Activated naive CD4-positive, alpha-beta T cell treated with anti-CD3 and anti-CD28 coated beads, Interleukin-2, amount 10 ng/mL, durations not matched to agents 7 days and 5 days (primary cell): Measurements from ENCODE around the gene NPTXR.

Experiments used
- CTCF ChIA-PET: fragments of 350-600 bp; sonication (Branson Sonifier 250); formaldehyde crosslinking; loops from one replicate; lab custom pipeline; 2021; ENCODE audit warnings: antibody characterized with exemption; lab: Charles Lee
- DNase-seq: peaks from one replicate; pipeline ENCODE4 v3.0.0-alpha.2; 2020
- H3K27ac Mint-ChIP-seq: one replicate; pipeline ENCODE4 v1.8.0; 2021; ENCODE audit warnings: mild to moderate bottlenecking, moderate library complexity, mixed read lengths
- H3K27me3 Mint-ChIP-seq: one replicate; pipeline ENCODE4 v1.8.0; 2021; ENCODE audit warnings: mild to moderate bottlenecking, mixed read lengths
- H3K36me3 Mint-ChIP-seq: one replicate; pipeline ENCODE4 v1.8.0; 2021; ENCODE audit warnings: mixed read lengths
- H3K4me1 Mint-ChIP-seq: one replicate; pipeline ENCODE4 v1.8.0; 2021; ENCODE audit warnings: mixed read lengths
- H3K4me3 Mint-ChIP-seq: one replicate; pipeline ENCODE4 v1.8.0; 2021; ENCODE audit warnings: mild to moderate bottlenecking, moderate library complexity, mixed read lengths
- H3K9me3 Mint-ChIP-seq: one replicate; pipeline ENCODE4 v1.8.0; 2021; ENCODE audit warnings: mixed read lengths

NPTXR gene

DNA sequence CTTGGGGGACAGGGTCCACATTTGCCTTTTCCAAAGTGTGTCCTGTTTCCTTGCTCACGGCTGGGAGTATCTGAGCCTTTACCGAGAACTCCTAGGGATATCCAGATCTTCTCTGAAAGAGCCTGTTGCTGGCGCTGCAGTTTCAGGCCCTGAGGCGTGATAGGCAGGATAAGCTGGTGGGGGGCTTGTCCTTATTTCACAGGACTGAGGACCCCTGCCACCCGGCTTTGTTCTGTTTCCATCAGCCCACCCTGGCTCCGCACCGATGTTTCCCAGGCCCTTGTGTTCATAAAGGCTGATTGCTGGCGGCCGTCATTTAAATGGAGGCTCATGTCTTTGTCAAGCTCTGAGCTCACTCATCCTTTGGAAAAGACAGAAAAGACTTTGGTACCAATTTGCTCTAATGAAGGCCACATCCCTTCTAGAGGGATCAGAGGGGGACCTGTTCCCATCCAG, 9.4 kb upstream of the NPTXR start:
- no peak overlapping the region for H3K4me3 Mint-ChIP-seq
- H3K4me1 Mint-ChIP-seq, result no peaks in the 10 kb centered on the region
- no peaks in the 10 kb centered on the region for H3K36me3 Mint-ChIP-seq
- H3K9me3 Mint-ChIP-seq, result no peaks in the 10 kb centered on the region
- CTCF ChIA-PET, result interaction anchor here (1.0 to 3.0 kb wide), 4 partner anchors 9 to 118 kb away, joined by 3 to 11 read pairs (median 3); no protein-coding TSS in a partner anchor
- H3K27ac Mint-ChIP-seq, result no peak overlapping the region
- H3K27me3 Mint-ChIP-seq, result peaks cover 61% of the 10 kb centered on the region
- no peak for DNase-seq

GRCh38 chr22:38852522-38852921, 8.7 kb upstream of the NPTXR start:
- peaks cover 61% of the 10 kb centered on the region for H3K27me3 Mint-ChIP-seq

DNA sequence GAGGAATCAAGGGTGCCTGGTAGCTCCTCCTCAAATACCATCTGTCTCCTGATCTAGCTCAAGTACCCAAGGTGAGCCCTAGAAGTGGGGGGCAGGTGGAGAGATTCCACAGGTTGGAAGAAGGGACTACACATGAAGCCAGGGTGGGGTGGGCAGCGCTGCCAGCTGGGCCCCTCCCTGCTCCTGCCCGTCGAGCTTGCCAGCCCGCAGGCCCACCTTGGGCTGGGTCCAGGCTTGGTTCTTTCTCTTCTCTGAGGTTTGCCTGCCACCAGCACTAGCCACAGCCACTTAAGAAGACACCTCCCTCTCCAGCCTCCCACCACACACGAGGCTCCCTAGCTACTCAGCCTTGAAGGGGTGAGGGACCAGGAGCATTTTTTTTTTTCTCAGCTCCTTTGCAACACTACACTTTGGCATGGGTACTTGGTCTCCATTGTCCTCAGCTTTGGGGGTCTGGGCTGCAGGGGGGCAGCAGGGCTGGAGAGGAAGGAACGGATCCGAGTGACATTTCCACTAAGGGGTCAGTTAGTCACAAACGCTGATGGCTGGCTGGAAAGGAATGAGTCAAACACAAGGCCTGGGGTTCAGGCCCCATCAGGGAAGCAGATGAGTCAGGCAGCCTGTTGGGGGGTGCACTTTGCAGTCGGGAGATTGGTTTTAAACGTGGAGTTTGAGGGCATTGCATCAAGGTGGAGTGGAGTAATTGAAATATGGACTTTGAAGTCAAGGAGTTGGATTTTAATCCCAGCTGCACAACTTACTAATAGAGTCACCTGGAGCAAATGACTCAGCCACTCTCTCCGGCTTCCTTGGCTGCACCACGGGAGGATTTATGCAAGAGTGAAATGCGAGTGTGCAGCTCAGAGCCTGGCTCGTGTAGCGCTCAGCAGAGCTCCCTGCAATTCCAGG, 7.4 kb upstream of the NPTXR start:
- DNase-seq, result no peak
- no peak overlapping the region for H3K4me3 Mint-ChIP-seq
- no peaks in the 10 kb centered on the region for H3K36me3 Mint-ChIP-seq
- H3K27me3 Mint-ChIP-seq, result peaks cover 72% of the 10 kb centered on the region
- H3K4me1 Mint-ChIP-seq, result no peaks in the 10 kb centered on the region
- no peak overlapping the region for H3K27ac Mint-ChIP-seq
- CTCF ChIA-PET, result interaction anchor here (1.2 to 1.4 kb wide), 2 partner anchors 18 to 19 kb away, joined by 3 to 4 read pairs; no protein-coding TSS in a partner anchor
- H3K9me3 Mint-ChIP-seq, result no peaks in the 10 kb centered on the region

More at GRCh38 chr22:38852522-38852921, 8.7 kb upstream of the NPTXR start:
- Mint-ChIP-seq H3K4me3 (no peak overlapping the region), H3K9me3 (no peaks in the 10 kb centered on the region), H3K4me1 (no peaks in the 10 kb centered on the region), H3K36me3 (no peaks in the 10 kb centered on the region), H3K27ac (no peak overlapping the region)
- DNase-seq, result no peak
- CTCF ChIA-PET, result interaction anchor here (1.0 to 3.0 kb wide), 2 partner anchors 9 to 17 kb away, joined by 3 to 11 read pairs; no protein-coding TSS in a partner anchor

GRCh38 chr22:38850399-38850798, 6.6 kb upstream of the NPTXR start:
- Mint-ChIP-seq H3K36me3 (no peaks in the 10 kb centered on the region), H3K4me1 (no peaks in the 10 kb centered on the region), H3K9me3 (no peaks in the 10 kb centered on the region), H3K27me3 (peaks cover 79% of the 10 kb centered on the region), H3K27ac (no peak overlapping the region), H3K4me3 (no peak overlapping the region)
- no peak for DNase-seq
- CTCF ChIA-PET, result interaction anchor here (1.2 to 1.4 kb wide), 2 partner anchors 19 to 20 kb away, joined by 3 to 4 read pairs; no protein-coding TSS in a partner anchor

DNA sequence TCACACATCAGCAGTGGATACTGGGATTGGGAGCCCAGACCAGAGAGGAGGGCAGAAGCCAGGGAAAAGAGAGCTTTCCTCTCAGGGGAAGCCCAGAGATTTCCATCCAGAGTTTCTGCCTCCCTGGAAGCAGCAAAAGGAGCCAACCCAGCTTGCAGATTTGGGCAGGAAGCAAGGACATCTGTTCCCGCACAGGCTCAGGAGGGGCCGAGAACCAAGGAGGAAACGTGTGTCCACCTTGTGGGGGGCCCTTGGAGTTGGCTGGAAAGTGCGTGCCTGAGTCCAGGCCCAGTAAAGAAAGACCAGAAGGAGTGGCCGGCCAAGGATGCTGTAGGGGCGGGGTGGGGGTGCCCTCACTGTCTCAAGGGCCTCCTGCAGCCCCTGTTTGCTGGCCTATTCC, 6.0 kb upstream of the NPTXR start:
- no peaks in the 10 kb centered on the region for H3K36me3 Mint-ChIP-seq
- CTCF ChIA-PET, result no interaction called here
- H3K27ac Mint-ChIP-seq, result no peak overlapping the region
- H3K9me3 Mint-ChIP-seq, result no peaks in the 10 kb centered on the region
- H3K4me3 Mint-ChIP-seq, result no peak overlapping the region
- H3K27me3 Mint-ChIP-seq, result peaks cover 85% of the 10 kb centered on the region
- DNase-seq, result no peak
- no peaks in the 10 kb centered on the region for H3K4me1 Mint-ChIP-seq

DNA sequence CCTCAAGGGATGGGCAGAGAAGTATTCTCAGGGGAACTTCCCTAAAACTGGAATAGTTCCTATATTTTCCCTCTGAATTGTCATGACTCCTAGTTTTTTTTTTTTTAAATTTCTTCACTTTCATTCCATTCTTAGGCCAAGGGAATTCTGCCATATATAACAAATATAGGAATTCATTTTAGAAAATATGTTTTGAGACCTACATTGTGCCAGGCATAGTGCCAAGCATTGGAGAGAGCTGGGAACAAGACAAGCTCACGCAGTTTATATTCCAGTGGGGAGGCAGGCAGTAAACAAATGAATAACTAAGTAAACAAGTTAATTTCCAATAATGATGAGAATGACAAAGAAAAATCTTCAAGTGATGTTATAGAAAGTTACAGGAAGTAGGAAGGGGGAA, 2.6 kb upstream of the NPTXR start:
- no peak overlapping the region for H3K27ac Mint-ChIP-seq
- H3K36me3 Mint-ChIP-seq, result no peaks in the 10 kb centered on the region
- CTCF ChIA-PET, result interaction anchor here (0.6 to 1.3 kb wide), 2 partner anchors 24 to 485 kb away, joined by 3 to 6 read pairs; no protein-coding TSS in a partner anchor
- H3K27me3 Mint-ChIP-seq, result peaks cover 90% of the 10 kb centered on the region
- DNase-seq, result no peak
- no peak overlapping the region for H3K4me3 Mint-ChIP-seq
- H3K4me1 Mint-ChIP-seq, result peaks cover 13% of the 10 kb centered on the region
- no peaks in the 10 kb centered on the region for H3K9me3 Mint-ChIP-seq

GRCh38 chr22:38845004-38845740, 1.3 kb upstream of the NPTXR start:
- H3K4me3 Mint-ChIP-seq, result peak overlapping the region; percentile 54
- peaks cover 90% of the 10 kb centered on the region for H3K27me3 Mint-ChIP-seq
- DNase-seq, result no peak
- CTCF ChIA-PET, result interaction anchor here (0.7 kb wide), 1 partner anchor 8 kb away, joined by 3 read pairs; no protein-coding TSS in a partner anchor
- no peak overlapping the region for H3K27ac Mint-ChIP-seq
- no peaks in the 10 kb centered on the region for H3K36me3 Mint-ChIP-seq
- H3K4me1 Mint-ChIP-seq, result peaks cover 13% of the 10 kb centered on the region
- H3K9me3 Mint-ChIP-seq, result no peaks in the 10 kb centered on the region

DNA sequence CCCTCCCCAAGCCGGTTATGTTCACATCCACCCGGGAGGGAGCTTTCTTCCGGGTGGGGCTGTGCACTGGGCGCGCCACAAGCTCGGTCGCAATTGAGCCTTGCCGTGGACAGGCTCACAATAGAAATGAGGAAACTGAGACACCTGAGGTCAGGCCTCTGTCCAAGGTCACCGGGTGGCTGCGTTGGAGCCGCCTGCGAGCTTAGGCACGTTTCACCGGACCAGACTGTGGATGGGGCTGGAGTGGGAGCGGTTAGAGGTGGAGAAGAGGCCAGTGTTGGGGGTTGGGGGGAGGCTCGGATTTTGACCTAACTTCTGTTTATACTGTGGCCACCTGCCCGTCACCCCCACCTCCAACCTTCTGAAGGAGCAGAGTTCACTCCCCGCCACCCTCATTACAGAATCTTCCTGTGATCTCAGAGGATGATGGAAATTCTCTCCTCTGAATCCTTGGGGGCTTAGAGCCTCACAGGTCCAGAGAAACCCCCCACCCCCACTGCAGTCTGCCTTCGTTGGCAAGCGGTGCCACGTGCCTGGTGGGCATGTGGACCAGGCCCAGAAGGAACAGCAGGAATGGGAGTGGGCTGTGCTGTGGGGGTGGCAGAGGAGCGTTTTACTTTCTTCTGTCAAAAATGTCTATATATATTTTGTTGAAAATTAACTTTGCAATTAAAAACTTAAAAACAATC, 631 bp upstream of the NPTXR start:
- DNase-seq, result no peak
- H3K27me3 Mint-ChIP-seq, result peaks cover 86% of the 10 kb centered on the region
- H3K27ac Mint-ChIP-seq, result no peak overlapping the region
- peaks cover 13% of the 10 kb centered on the region for H3K4me1 Mint-ChIP-seq
- H3K36me3 Mint-ChIP-seq, result no peaks in the 10 kb centered on the region
- peak overlapping the region; percentile 54 for H3K4me3 Mint-ChIP-seq
- no peaks in the 10 kb centered on the region for H3K9me3 Mint-ChIP-seq
- CTCF ChIA-PET, result interaction anchor here (0.6 to 0.7 kb wide), 2 partner anchors 9 to 26 kb away, joined by 3 read pairs; no protein-coding TSS in a partner anchor

DNA sequence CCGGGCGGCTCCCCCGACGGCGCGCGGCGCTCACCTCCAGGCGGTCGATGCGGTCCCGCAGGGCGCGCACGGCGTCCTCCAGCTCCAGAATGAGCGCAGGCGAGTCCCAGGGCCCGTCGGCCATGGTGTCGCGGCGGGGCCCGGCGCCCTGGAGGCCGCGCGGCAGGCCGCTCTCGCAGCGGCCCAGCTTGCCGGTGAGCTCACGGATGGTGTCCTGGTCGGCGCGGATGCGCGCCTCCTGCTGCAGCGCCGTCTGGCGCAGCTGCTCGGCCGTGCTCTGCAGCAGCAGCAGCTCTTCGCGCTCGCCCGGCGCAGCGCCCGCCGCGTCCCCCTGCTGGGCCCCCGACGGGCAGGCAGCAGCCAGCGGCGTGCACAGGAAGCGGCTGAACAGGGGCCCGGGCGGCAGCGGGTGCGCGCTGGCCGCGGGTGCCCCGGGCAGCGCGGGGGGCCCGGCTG, 599 bp downstream of the NPTXR start:
- DNase-seq, result peak; percentile 67
- Mint-ChIP-seq H3K9me3 (no peaks in the 10 kb centered on the region), H3K4me3 (no peak overlapping the region), H3K27me3 (peaks cover 75% of the 10 kb centered on the region), H3K4me1 (peaks cover 15% of the 10 kb centered on the region), H3K27ac (no peak overlapping the region), H3K36me3 (no peaks in the 10 kb centered on the region)
- CTCF ChIA-PET, result interaction anchor here (1.0 to 1.6 kb wide), 6 partner anchors 10 to 75 kb away, joined by 3 to 7 read pairs (median 4); no protein-coding TSS in a partner anchor

DNA sequence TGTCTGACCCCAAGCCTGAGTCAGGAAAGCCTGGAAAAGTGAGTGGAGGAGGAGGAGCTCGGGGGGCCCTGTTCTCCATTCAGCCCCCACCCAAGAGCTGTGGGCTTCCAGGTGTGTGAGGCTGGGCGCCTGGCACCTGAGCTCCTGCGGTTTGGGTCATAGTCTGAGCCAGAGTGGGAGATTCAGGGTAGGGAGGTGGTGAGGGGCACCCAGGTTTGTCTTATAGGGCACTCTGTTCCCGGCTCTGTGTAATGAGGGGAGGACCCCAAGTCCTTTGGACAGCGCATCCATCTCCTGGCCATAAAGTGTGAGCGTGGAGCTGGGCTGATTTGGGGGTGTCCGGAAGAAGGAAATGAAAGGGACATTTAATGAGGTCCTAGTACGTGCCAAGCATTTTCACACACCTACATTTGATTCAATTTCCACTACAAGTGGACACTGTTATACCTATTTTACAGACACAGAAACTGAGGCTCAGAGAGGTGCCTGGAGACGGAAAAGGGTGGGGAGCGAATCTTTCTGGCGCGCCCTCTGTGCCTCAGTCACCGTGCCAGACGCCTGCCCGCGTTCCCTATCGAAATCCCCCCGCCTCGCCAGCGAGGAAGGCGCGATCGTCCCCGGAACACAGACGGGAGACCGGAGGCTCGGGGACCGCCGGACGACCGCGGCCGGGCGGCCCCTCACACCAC, 1.2 kb downstream of the NPTXR start:
- CTCF ChIA-PET, result interaction anchor here (1.0 to 1.6 kb wide), 6 partner anchors 10 to 75 kb away, joined by 3 to 7 read pairs (median 4); no protein-coding TSS in a partner anchor
- no peak for DNase-seq
- peaks cover 69% of the 10 kb centered on the region for H3K27me3 Mint-ChIP-seq
- no peaks in the 10 kb centered on the region for H3K9me3 Mint-ChIP-seq
- peaks cover 15% of the 10 kb centered on the region for H3K4me1 Mint-ChIP-seq
- no peaks in the 10 kb centered on the region for H3K36me3 Mint-ChIP-seq
- H3K4me3 Mint-ChIP-seq, result peak overlapping the region; percentile 73
- no peak overlapping the region for H3K27ac Mint-ChIP-seq

GRCh38 chr22:38841635-38842034, 2.2 kb downstream of the NPTXR start:
- CTCF ChIA-PET, result interaction anchor here (1.0 kb wide), 1 partner anchor 73 kb away, joined by 3 read pairs; no protein-coding TSS in a partner anchor
- Mint-ChIP-seq H3K9me3 (no peaks in the 10 kb centered on the region), H3K4me3 (no peak overlapping the region), H3K36me3 (no peaks in the 10 kb centered on the region), H3K27me3 (peaks cover 59% of the 10 kb centered on the region), H3K4me1 (peaks cover 15% of the 10 kb centered on the region), H3K27ac (no peak overlapping the region)
- DNase-seq, result no peak

DNA sequence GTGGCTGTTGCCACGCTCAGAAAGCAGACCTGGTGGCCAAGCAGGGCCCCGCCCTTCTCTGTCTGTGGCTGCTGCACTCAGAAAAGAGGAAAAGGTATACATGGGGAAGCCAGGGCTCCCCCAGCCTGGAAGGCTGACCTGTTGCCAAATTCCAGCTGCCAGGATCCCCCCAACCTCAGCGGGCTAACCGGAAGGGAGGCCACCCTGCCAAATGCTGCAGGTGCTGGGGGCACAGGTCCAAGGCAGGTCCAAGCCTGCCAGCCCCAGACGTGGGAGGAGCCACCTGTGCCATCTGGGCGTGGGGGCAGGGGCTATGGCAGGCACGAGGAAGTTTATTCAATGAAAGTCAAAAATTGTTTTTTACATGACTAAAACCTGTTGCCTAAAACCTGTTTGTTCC, 2.6 kb downstream of the NPTXR start:
- H3K4me3 Mint-ChIP-seq, result no peak overlapping the region
- no peaks in the 10 kb centered on the region for H3K9me3 Mint-ChIP-seq
- H3K27me3 Mint-ChIP-seq, result peaks cover 55% of the 10 kb centered on the region
- H3K27ac Mint-ChIP-seq, result no peak overlapping the region
- peaks cover 15% of the 10 kb centered on the region for H3K4me1 Mint-ChIP-seq
- H3K36me3 Mint-ChIP-seq, result no peaks in the 10 kb centered on the region
- CTCF ChIA-PET, result interaction anchor here (1.0 kb wide), 1 partner anchor 72 kb away, joined by 3 read pairs; no protein-coding TSS in a partner anchor
- no peak for DNase-seq

DNA sequence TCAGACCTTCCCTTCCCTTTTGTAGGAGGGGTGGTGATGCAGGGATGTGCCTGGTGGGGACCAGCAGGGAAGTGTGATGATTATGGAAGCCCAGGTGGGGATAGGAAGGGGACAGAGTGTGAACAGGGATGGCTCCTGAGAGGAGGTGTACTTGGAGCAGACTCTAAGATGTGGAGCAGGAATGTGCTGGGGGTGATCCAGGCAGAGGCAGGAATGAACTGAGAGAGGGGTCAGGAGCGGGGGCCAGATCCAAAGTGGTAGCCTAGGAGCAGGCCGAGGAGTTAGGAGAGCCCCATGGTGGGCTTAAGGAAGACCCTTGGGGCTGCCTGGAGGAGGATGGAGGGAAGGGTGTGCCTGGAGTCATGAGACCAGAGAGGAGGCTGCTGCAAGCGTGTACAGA, 3.7 kb downstream of the NPTXR start:
- Mint-ChIP-seq H3K9me3 (no peaks in the 10 kb centered on the region), H3K27ac (no peak overlapping the region), H3K4me1 (peaks cover 15% of the 10 kb centered on the region), H3K4me3 (no peak overlapping the region), H3K27me3 (peaks cover 44% of the 10 kb centered on the region), H3K36me3 (no peaks in the 10 kb centered on the region)
- CTCF ChIA-PET, result interaction anchor here (0.7 kb wide), 1 partner anchor 71 kb away, joined by 3 read pairs; no protein-coding TSS in a partner anchor
- no peak for DNase-seq
